ENCODE measurements around the gene RRP12.

- TF ChIP-seq ELF4 (IDR thresholded peaks at IDR 0.05), result no peak
- TF ChIP-seq, protein P1, sequence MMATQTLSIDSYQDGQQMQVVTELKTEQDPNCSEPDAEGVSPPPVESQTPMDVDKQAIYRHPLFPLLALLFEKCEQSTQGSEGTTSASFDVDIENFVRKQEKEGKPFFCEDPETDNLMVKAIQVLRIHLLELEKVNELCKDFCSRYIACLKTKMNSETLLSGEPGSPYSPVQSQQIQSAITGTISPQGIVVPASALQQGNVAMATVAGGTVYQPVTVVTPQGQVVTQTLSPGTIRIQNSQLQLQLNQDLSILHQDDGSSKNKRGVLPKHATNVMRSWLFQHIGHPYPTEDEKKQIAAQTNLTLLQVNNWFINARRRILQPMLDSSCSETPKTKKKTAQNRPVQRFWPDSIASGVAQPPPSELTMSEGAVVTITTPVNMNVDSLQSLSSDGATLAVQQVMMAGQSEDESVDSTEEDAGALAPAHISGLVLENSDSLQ (IDR thresholded peaks at IDR 0.05), result no peak
- TF ChIP-seq L3MBTL2 (conservative IDR thresholded peaks at IDR 0.05), result no peak
- no peak for TF ChIP-seq SUZ12 (IDR thresholded peaks at IDR 0.05)
- no peak for TF ChIP-seq ARNT (IDR thresholded peaks at IDR 0.05)
- TF ChIP-seq FOXM1 (IDR thresholded peaks at IDR 0.05; ENCODE audit: borderline replicate concordance), result no peak
Observed at GRCh38 chr10:97321032-97321803, 79.9 kb downstream of the RRP12 start.
